Fibroblast of mammary gland (primary cell): Measurements from ENCODE around the gene ATP5ME.
A peak's percentile ranks its signal among the peaks of the same experiment; 100 is the strongest.

Source experiments
- DNase-seq: peaks from one replicate; pipeline ENCODE4 v3.0.0-alpha.2; 2010; ENCODE audit warnings: low read depth
- H3K4me3 ChIP-seq: 2 replicates; pipeline ENCODE4 v1.5.1; 2011; ENCODE audit warnings: low read depth, mild to moderate bottlenecking, low read length, moderate library complexity; ENCODE audit not compliant: control insufficient read depth
- TF ChIP-seq, protein P1 (sequence below): conservative IDR thresholded peaks from 2 replicates; pipeline ENCODE4 v1.5.1; 2011; ENCODE audit warnings: low read depth, low read length, inconsistent platforms; ENCODE audit not compliant: control insufficient read depth, insufficient read depth

ATP5ME gene

DNA sequence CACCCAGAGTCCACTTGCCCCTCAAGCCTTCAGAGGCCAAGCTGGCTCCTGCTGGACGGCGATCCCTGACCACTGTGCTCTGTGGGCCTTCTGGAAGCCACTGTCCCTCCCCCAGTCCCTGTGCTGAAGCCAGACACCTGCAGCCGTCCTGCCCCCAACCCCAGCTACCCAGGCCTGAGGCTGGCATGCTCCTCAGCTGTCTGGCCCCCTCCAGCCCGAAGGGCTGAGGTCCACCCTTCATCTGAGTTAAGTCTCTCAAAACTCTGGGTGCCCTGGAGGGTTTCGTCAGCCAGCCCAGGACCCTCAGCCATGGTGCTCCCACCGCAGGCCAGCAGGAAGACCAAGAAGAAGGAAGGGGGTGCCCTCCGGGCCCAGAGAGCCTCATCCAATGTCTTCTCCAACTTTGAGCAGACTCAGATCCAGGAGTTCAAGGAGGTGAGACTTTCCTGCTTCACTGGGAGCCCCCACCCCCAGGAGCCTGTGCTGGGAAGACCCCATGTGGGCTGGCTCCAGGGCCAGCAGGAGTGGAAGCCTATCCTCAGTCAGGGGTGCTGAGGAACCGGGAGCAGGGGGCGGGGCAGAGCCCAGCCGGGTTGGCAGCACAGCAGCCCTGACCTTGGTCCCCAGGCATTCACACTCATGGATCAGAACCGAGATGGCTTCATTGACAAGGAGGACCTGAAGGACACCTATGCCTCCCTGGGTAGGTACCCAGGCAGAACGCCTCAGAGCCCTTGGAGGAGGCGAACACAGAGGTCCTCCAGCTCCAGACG lies 4.4 kb upstream of the ATP5ME start:
- DNase-seq = no peak
- TF ChIP-seq, protein P1, sequence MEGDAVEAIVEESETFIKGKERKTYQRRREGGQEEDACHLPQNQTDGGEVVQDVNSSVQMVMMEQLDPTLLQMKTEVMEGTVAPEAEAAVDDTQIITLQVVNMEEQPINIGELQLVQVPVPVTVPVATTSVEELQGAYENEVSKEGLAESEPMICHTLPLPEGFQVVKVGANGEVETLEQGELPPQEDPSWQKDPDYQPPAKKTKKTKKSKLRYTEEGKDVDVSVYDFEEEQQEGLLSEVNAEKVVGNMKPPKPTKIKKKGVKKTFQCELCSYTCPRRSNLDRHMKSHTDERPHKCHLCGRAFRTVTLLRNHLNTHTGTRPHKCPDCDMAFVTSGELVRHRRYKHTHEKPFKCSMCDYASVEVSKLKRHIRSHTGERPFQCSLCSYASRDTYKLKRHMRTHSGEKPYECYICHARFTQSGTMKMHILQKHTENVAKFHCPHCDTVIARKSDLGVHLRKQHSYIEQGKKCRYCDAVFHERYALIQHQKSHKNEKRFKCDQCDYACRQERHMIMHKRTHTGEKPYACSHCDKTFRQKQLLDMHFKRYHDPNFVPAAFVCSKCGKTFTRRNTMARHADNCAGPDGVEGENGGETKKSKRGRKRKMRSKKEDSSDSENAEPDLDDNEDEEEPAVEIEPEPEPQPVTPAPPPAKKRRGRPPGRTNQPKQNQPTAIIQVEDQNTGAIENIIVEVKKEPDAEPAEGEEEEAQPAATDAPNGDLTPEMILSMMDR = no peak
- no peak overlapping the region for H3K4me3 ChIP-seq

DNA sequence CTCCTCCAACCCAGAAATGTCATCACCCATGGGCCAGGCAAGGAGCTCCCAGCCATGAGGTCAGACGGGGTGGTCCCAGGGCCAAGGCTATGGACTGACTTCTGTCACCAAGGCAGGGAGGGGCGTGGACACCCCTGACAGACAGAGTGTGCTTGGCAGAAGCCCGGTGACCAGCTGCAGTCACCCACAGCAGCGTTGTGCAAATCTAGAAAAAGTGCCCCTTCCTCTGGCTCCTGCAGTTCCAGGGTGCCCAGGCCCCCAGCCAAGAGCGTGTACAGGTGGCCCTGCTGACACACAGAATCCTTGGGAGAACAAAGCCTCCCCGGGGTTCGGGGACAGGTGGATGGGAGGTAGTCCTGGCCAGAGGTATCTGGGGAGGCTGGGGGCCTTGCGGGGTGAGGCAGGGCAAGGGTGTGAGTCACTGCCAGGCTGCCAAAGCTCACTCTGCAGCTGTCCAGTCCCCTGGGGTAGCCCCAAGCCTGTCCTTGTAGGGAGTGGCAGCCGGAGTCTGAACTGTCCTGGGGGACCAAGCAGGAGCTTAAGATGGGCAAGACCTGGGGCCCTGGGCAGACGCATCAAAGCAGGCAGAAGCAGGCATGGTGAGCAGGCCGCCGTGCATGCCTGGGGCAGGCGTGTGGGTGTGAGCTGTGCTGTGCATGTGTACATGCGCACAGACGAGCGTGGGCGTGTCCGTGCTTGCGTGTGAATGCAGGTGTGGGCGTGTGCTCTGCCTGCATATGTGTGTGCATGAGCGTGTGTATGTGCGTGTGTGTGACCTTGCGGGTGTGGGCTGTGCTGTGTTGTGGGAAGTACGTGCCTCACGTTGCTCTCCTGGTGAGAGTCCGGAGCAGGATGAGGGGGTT lies 3.6 kb upstream of the ATP5ME start:
- TF ChIP-seq, protein P1 = no peak
- DNase-seq = peak; percentile 37
- H3K4me3 ChIP-seq = no peak overlapping the region

DNA sequence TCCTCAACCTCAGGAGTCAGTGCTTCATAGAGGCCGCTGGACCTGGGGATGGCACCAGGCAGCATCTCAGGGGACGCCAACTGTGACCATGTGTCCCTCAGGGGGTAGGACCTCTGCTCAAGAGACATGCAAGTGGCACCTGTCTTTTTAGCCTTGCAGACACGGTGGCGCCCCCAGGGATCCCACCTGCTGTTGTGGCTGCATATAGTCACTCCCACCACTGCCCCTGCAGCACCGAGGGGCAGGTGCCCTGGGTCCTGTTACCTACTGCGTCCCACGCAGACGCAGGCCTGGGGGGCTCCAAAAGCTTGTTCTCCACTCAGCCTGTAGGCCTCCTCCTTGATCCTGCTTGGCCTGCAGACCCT lies 2.8 kb upstream of the ATP5ME start:
- no peak for DNase-seq
- TF ChIP-seq, protein P1 = no peak
- no peak overlapping the region for H3K4me3 ChIP-seq

DNA sequence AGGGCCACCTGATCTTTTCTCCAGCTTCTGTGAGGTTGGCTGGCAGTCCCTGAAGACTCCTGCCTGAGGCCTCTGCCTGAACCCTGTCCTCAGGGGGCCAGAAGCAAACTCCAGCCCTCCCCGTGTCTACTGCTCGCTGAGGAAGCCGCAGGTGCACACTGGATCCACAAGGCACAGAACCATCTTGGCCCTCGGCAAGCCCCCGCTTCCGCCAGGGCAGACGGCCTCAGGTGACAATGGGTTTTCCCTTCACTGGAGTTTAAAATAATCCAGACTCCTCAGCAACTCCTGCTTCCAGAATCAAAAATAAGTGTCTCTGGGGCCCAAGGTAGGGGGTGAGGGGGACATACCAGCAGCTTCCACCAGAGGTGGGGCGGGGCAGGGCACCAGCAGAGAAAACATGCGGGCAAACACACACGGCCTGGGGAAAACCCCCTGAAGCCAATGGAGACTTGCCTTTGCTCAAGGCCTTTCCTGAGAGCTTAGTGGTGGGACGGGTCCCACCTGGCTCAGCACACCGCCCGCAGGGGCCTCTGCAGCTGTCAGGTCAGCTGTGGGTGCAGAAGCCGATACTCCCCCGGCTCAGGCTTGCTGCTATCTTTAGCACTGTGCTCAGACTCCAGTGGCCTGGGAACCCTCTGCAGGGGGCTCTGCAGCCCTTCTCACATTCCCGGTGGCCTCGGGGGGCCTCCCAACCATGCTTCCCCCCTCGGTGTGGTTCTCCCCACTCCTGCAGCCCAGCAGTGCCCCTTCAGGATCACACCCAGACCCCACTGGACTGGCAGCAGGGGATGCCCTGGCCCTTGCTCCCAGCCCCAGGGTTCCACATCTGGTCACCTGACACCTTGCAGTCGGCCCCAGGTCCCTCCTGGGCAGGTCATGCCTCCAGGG lies 2.1 kb upstream of the ATP5ME start:
- TF ChIP-seq, protein P1 = no peak
- no peak overlapping the region for H3K4me3 ChIP-seq
- no peak for DNase-seq

DNA sequence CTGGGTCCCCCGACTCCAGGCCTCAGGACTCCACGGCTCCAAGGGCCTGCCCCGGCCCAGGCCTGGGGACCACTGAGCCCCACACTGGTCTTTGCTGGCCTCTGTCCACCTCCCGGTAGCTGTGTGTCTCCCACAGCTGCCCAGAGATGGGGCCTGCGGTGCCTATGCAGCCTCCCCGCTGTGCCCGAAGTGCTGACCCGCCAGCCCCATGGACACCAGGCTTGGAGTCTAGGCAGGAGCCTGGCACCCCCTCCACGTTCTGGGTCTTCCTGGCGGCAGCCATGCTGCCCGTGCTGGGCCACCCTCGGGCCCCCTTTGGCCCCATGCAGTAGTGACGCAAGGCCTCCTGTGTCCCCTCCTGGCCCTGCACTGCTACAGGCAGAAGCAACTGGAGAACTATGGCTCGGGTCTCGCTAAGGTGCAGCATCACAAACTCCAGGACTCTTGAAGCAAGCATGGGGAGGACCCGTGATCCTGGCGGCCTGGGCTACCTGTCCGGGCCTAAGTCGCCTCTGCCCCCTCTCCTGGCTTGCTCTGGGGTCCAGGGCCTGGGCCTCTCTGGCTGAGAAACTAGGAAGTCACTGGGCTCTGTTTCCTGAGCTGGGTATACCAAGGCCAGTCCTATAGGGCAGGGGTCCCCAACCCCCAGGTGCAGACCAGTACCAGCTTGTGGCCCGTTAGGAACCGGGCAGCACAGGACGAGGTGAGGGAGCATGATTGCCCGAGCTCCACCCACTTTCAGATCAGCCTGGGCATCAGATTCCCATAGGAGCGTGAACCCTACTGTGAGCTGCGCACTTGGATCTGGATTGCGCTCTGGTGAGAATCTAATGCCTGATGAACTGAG lies 1.2 kb upstream of the ATP5ME start:
- peak overlapping the region; percentile 67 for H3K4me3 ChIP-seq
- no peak for DNase-seq
- TF ChIP-seq, protein P1 = no peak
